B cell (primary cell): Measurements from ENCODE around the gene RCVRN.

Experiments
- EZH2 ChIP-seq: IDR thresholded peaks from 2 replicates; pipeline ENCODE4 v1.6.1; 2012; ENCODE audit warnings: borderline replicate concordance, low read depth, mild to moderate bottlenecking, moderate library complexity, low read length; ENCODE audit not compliant: insufficient read depth, poor library complexity, severe bottlenecking
- TF ChIP-seq, protein P1 (sequence below): fragments of 200-600 bp; IDR thresholded peaks from one replicate; pipeline ENCODE4 v1.8.0; 2022; ENCODE audit warnings: antibody characterized with exemption, mild to moderate bottlenecking

DNA sequence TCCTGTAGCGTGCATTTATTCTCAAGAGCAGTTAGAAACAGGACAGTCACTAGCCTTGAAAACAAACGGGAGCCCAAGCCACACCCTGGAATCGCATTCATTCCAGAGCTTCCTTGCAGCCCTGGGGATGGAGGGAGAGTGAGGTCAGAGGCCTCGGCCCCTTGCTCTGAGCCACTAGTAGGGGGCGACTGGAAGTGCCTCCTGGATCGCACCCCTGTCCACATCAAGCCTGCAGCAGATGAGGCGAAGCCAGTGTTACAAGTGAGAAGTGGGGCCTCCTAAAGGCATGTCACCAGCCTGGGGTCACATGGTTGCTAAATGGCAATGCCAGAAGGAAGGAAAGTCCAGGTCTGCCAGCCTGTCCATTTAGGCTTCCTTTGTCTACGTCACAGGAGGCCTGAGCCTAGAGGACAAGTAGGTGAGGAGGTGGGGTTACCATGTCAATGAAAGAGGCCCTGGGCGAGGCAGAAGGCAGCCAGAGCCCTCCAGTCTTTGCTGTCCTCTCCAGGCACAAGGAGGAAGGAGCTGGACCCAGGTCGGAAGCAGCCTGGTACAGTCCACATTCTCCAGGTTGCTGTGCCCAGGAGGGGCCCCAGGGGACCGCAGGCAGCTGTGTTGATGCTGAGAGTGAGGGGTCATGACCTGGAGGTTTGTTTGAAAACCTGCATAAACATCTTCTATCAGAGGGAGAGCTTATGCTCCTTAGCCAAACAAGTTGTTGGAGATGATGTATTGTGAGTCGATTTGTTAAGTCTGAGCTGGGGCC lies 3.0 kb upstream of the RCVRN start:
- TF ChIP-seq, protein P1, sequence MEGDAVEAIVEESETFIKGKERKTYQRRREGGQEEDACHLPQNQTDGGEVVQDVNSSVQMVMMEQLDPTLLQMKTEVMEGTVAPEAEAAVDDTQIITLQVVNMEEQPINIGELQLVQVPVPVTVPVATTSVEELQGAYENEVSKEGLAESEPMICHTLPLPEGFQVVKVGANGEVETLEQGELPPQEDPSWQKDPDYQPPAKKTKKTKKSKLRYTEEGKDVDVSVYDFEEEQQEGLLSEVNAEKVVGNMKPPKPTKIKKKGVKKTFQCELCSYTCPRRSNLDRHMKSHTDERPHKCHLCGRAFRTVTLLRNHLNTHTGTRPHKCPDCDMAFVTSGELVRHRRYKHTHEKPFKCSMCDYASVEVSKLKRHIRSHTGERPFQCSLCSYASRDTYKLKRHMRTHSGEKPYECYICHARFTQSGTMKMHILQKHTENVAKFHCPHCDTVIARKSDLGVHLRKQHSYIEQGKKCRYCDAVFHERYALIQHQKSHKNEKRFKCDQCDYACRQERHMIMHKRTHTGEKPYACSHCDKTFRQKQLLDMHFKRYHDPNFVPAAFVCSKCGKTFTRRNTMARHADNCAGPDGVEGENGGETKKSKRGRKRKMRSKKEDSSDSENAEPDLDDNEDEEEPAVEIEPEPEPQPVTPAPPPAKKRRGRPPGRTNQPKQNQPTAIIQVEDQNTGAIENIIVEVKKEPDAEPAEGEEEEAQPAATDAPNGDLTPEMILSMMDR = no peak
- TF ChIP-seq EZH2 = no peak
